WTC11 (cell line): Measurements from ENCODE around the gene CTXN1. TPM values are rescaled to one million over a fixed set of nuclear protein-coding genes. Genes with fewer than 3 reads are reported as not detected.

Source experiments
- ATAC-seq: fragments of 200-7000 bp; cut with Tn5 transposase; 2 replicates; pipeline ENCODE4 v1.10.0; 2021; ENCODE audit warnings: mild to moderate bottlenecking, moderate library complexity
- CTCF ChIA-PET: fragments of 300-600 bp; sonication (Branson Sonifier 250); formaldehyde crosslinking; loops from one replicate; lab custom pipeline; 2021; ENCODE audit warnings: antibody characterized with exemption; lab: Charles Lee
- POLR2A ChIA-PET: fragments of 350-600 bp; sonication (Branson Sonifier 250); formaldehyde crosslinking; loops from one replicate; lab custom pipeline; 2021; ENCODE audit warnings: antibody characterized with exemption; lab: Charles Lee
- DNase-seq: peaks from one replicate; pipeline ENCODE4 v3.0.0; 2021; ENCODE audit warnings: low spot score
- H3K27ac Mint-ChIP-seq: 2 replicates; pipeline ENCODE4 v1.8.0; 2021; ENCODE audit warnings: mixed read lengths
- H3K27me3 Mint-ChIP-seq: 2 replicates; pipeline ENCODE4 v1.8.0; 2021; ENCODE audit warnings: low read depth, mild to moderate bottlenecking, moderate library complexity, mixed read lengths
- H3K36me3 Mint-ChIP-seq: 2 replicates; pipeline ENCODE4 v1.8.0; 2021; ENCODE audit warnings: mixed read lengths
- H3K4me1 Mint-ChIP-seq: 2 replicates; pipeline ENCODE4 v1.8.0; 2022; ENCODE audit warnings: mixed read lengths
- H3K4me3 Mint-ChIP-seq: 2 replicates; pipeline ENCODE4 v1.8.0; 2021; ENCODE audit warnings: mild to moderate bottlenecking, moderate library complexity, mixed read lengths
- H3K9me3 Mint-ChIP-seq: 2 replicates; pipeline ENCODE4 v1.8.0; 2021; ENCODE audit warnings: mixed read lengths
- AFF4 ChIP-seq: sonication (generic); formaldehyde crosslinking; IDR thresholded peaks from 2 replicates; pipeline ENCODE4 v1.8.1; 2023; ENCODE audit warnings: mild to moderate bottlenecking, missing genetic modification reagents, borderline replicate concordance
- ATF1 ChIP-seq: sonication (generic); formaldehyde crosslinking; IDR thresholded peaks from 2 replicates; pipeline ENCODE4 v1.8.1; 2023; ENCODE audit warnings: mild to moderate bottlenecking, moderate library complexity, missing genetic modification reagents
- E2F5 ChIP-seq: sonication (generic); formaldehyde crosslinking; IDR thresholded peaks from 2 replicates; pipeline ENCODE4 v1.8.1; 2022; ENCODE audit warnings: mild to moderate bottlenecking, moderate library complexity, missing genetic modification reagents
- ETV6 ChIP-seq: sonication (generic); formaldehyde crosslinking; IDR thresholded peaks from 2 replicates; pipeline ENCODE4 v1.8.1; 2022; ENCODE audit warnings: mild to moderate bottlenecking, missing genetic modification reagents
- FOXJ3 ChIP-seq: sonication (generic); formaldehyde crosslinking; IDR thresholded peaks from 2 replicates; pipeline ENCODE4 v1.9.0; 2021; ENCODE audit warnings: missing genetic modification reagents, mild to moderate bottlenecking, borderline replicate concordance
- FOXK1 ChIP-seq: sonication (generic); formaldehyde crosslinking; IDR thresholded peaks from 2 replicates; pipeline ENCODE4 v1.8.0; 2022; ENCODE audit warnings: mild to moderate bottlenecking, moderate library complexity, missing genetic modification reagents
- KAT7 ChIP-seq: sonication (generic); formaldehyde crosslinking; IDR thresholded peaks from 2 replicates; pipeline ENCODE4 v1.8.1; 2023; ENCODE audit warnings: missing genetic modification reagents, mild to moderate bottlenecking, borderline replicate concordance
- MYBL2 ChIP-seq: sonication (generic); formaldehyde crosslinking; IDR thresholded peaks from 2 replicates; pipeline ENCODE4 v1.8.1; 2023; ENCODE audit warnings: mild to moderate bottlenecking, moderate library complexity, missing genetic modification reagents
- NR1H2 ChIP-seq: sonication (generic); formaldehyde crosslinking; IDR thresholded peaks from 2 replicates; pipeline ENCODE4 v1.9.0; 2021; ENCODE audit warnings: mild to moderate bottlenecking, moderate library complexity, missing genetic modification reagents
- RELA ChIP-seq: sonication (generic); formaldehyde crosslinking; IDR thresholded peaks from 2 replicates; pipeline ENCODE4 v1.8.1; 2022; ENCODE audit warnings: missing genetic modification reagents, mild to moderate bottlenecking, borderline replicate concordance
- RORB ChIP-seq: fragments of 250-450 bp; sonication (Bioruptor Pico); IDR thresholded peaks from 2 replicates; pipeline ENCODE4 v1.9.0; 2021; ENCODE audit warnings: mild to moderate bottlenecking
- SMAD4 ChIP-seq: sonication (generic); formaldehyde crosslinking; IDR thresholded peaks from 2 replicates; pipeline ENCODE4 v1.8.0; 2022; ENCODE audit warnings: mild to moderate bottlenecking, missing genetic modification reagents
- SP1 ChIP-seq: sonication (generic); formaldehyde crosslinking; conservative IDR thresholded peaks from 2 replicates; pipeline ENCODE4 v1.8.1; 2022; ENCODE audit warnings: missing genetic modification reagents
- TP53 ChIP-seq: sonication (generic); formaldehyde crosslinking; IDR thresholded peaks from 2 replicates; pipeline ENCODE4 v1.8.1; 2023; ENCODE audit warnings: mild to moderate bottlenecking, missing genetic modification reagents
- ZBTB21 ChIP-seq: sonication (generic); formaldehyde crosslinking; IDR thresholded peaks from 2 replicates; pipeline ENCODE4 v1.8.1; 2023; ENCODE audit warnings: mild to moderate bottlenecking, missing genetic modification reagents, borderline replicate concordance
- ZNF219 ChIP-seq: sonication (generic); formaldehyde crosslinking; IDR thresholded peaks from 2 replicates; pipeline ENCODE4 v1.8.0; 2023; ENCODE audit warnings: missing genetic modification reagents, mild to moderate bottlenecking, borderline replicate concordance
- total RNA-seq: library from RNA; stranded (reverse); gene quantifications from 3 replicates; pipeline ENCODE4 v1.2.3, GENCODE V29; 2021
- TF ChIP-seq, protein P1 (sequence below): fragments of 250-450 bp; sonication (Bioruptor Pico); IDR thresholded peaks from 2 replicates; pipeline ENCODE4 v1.9.0; 2021; ENCODE audit warnings: moderate library complexity, mild to moderate bottlenecking, inconsistent platforms, borderline replicate concordance
- TF ChIP-seq, protein P2 (sequence below): sonication (generic); formaldehyde crosslinking; IDR thresholded peaks from 2 replicates; pipeline ENCODE4 v1.8.0; 2022; ENCODE audit warnings: mild to moderate bottlenecking, missing genetic modification reagents
- TF ChIP-seq, protein P3 (sequence below): sonication (generic); formaldehyde crosslinking; IDR thresholded peaks from 2 replicates; pipeline ENCODE4 v1.8.1; 2022; ENCODE audit warnings: missing genetic modification reagents, borderline replicate concordance
- TF ChIP-seq, protein P4 (sequence below): sonication (generic); formaldehyde crosslinking; IDR thresholded peaks from 2 replicates; pipeline ENCODE4 v1.8.0; 2023; ENCODE audit warnings: missing genetic modification reagents
- TF ChIP-seq, protein P5 (sequence below): sonication (generic); formaldehyde crosslinking; IDR thresholded peaks from 2 replicates; pipeline ENCODE4 v1.8.1; 2023; ENCODE audit warnings: mild to moderate bottlenecking, moderate library complexity, missing genetic modification reagents
- TF ChIP-seq, protein P6 (sequence below): sonication (generic); formaldehyde crosslinking; IDR thresholded peaks from 2 replicates; pipeline ENCODE4 v1.8.1; 2023; ENCODE audit warnings: mild to moderate bottlenecking, missing genetic modification reagents, moderate library complexity

CTXN1 gene
- total RNA-seq, 1 experiment from 2014 or later: 48.2 TPM

GRCh38 chr19:7883796-7884570 is 42.0 kb downstream of the CTXN1 start:
- Mint-ChIP-seq H3K4me3 (no peak overlapping the region), H3K9me3 (peaks cover 6% of the 10 kb centered on the region), H3K4me1 (peaks cover 3% of the 10 kb centered on the region), H3K27ac (no peak overlapping the region), H3K36me3 (no peaks in the 10 kb centered on the region), H3K27me3 (peaks cover 38% of the 10 kb centered on the region)
- TF ChIP-seq TP53 (no peak), ZNF219 (CRISPR knock-in tag) (no peak)
- TF ChIP-seq, protein P1, sequence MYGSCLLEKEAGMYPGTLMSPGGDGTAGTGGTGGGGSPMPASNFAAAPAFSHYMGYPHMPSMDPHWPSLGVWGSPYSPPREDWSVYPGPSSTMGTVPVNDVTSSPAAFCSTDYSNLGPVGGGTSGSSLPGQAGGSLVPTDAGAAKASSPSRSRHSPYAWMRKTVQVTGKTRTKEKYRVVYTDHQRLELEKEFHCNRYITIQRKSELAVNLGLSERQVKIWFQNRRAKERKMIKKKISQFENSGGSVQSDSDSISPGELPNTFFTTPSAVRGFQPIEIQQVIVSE (CRISPR knock-in tag): no peak
- TF ChIP-seq, protein P2, sequence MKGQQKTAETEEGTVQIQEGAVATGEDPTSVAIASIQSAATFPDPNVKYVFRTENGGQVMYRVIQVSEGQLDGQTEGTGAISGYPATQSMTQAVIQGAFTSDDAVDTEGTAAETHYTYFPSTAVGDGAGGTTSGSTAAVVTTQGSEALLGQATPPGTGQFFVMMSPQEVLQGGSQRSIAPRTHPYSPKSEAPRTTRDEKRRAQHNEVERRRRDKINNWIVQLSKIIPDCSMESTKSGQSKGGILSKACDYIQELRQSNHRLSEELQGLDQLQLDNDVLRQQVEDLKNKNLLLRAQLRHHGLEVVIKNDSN (CRISPR knock-in tag): no peak
- TF ChIP-seq, protein P3, sequence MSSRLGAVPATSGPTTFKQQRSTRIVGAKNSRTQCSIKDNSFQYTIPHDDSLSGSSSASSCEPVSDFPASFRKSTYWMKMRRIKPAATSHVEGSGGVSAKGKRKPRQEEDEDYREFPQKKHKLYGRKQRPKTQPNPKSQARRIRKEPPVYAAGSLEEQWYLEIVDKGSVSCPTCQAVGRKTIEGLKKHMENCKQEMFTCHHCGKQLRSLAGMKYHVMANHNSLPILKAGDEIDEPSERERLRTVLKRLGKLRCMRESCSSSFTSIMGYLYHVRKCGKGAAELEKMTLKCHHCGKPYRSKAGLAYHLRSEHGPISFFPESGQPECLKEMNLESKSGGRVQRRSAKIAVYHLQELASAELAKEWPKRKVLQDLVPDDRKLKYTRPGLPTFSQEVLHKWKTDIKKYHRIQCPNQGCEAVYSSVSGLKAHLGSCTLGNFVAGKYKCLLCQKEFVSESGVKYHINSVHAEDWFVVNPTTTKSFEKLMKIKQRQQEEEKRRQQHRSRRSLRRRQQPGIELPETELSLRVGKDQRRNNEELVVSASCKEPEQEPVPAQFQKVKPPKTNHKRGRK (CRISPR knock-in tag): 0 out of 2 replicates have a peak, but pooled peaks have one; percentile 56
- DNase-seq (no peak), ATAC-seq (no peak)
- ChIA-PET CTCF (interaction anchor here (0.6 to 3.9 kb wide), 5 partner anchors 9 to 137 kb away, joined by 3 to 21 read pairs (median 3); partner anchors contain the start of genes MAP2K7 and PRR36), POLR2A (interaction anchor here (0.6 to 1.6 kb wide), 2 partner anchors 20 to 425 kb away, joined by 4 read pairs; partner anchors contain the start of gene MAP2K7)

DNA sequence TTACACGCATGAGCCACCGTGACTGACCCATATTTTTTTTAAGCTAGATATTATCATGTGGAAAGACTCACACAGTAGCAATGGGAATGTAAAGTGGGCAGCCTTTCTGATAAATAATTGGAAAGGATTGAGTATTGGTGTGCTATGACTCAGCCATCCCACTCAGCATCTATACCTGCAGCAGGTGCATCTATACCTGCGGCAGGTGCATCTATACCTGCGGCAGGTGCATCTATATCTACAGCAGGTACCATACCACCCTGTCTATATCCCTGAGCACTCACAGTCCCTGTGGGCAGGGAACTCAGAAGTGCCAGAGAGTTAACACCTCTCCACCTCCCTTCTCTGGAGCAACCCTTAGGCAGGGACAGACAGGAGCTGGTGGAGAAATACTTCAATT is 42.8 kb downstream of the CTXN1 start:
- DNase-seq (no peak), ATAC-seq (no peak)
- peaks cover 6% of the 10 kb centered on the region for H3K9me3 Mint-ChIP-seq
- H3K27ac Mint-ChIP-seq: no peak overlapping the region
- ChIA-PET POLR2A (interaction anchor here (1.6 kb wide), 1 partner anchor 20 kb away, joined by 4 read pairs; the partner anchor contains the start of gene MAP2K7), CTCF (interaction anchor here (0.6 to 3.9 kb wide), 8 partner anchors 9 to 137 kb away, joined by 3 to 21 read pairs (median 3); partner anchors contain the start of genes MAP2K7 and PRR36)
- peaks cover 3% of the 10 kb centered on the region for H3K4me1 Mint-ChIP-seq
- no peaks in the 10 kb centered on the region for H3K36me3 Mint-ChIP-seq
- peaks cover 31% of the 10 kb centered on the region for H3K27me3 Mint-ChIP-seq
- H3K4me3 Mint-ChIP-seq: no peak overlapping the region
- TF ChIP-seq SP1 (CRISPR knock-in tag) (no peak), FOXK1 (no peak), SMAD4 (no peak), KAT7 (no peak), ZBTB21 (CRISPR knock-in tag) (no peak), ETV6 (CRISPR knock-in tag) (no peak), AFF4 (CRISPR knock-in tag) (no peak), E2F5 (no peak), NR1H2 (no peak), ATF1 (no peak), RELA (CRISPR knock-in tag) (no peak), RORB (no peak), MYBL2 (CRISPR knock-in tag) (no peak), FOXJ3 (CRISPR knock-in tag) (no peak)
- TF ChIP-seq, protein P4, sequence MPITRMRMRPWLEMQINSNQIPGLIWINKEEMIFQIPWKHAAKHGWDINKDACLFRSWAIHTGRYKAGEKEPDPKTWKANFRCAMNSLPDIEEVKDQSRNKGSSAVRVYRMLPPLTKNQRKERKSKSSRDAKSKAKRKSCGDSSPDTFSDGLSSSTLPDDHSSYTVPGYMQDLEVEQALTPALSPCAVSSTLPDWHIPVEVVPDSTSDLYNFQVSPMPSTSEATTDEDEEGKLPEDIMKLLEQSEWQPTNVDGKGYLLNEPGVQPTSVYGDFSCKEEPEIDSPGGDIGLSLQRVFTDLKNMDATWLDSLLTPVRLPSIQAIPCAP (CRISPR knock-in tag): no peak
- TF ChIP-seq, protein P5, sequence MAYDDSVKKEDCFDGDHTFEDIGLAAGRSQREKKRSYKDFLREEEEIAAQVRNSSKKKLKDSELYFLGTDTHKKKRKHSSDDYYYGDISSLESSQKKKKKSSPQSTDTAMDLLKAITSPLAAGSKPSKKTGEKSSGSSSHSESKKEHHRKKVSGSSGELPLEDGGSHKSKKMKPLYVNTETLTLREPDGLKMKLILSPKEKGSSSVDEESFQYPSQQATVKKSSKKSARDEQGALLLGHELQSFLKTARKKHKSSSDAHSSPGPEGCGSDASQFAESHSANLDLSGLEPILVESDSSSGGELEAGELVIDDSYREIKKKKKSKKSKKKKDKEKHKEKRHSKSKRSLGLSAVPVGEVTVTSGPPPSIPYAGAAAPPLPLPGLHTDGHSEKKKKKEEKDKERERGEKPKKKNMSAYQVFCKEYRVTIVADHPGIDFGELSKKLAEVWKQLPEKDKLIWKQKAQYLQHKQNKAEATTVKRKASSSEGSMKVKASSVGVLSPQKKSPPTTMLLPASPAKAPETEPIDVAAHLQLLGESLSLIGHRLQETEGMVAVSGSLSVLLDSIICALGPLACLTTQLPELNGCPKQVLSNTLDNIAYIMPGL (CRISPR knock-in tag): no peak
- TF ChIP-seq, protein P6, sequence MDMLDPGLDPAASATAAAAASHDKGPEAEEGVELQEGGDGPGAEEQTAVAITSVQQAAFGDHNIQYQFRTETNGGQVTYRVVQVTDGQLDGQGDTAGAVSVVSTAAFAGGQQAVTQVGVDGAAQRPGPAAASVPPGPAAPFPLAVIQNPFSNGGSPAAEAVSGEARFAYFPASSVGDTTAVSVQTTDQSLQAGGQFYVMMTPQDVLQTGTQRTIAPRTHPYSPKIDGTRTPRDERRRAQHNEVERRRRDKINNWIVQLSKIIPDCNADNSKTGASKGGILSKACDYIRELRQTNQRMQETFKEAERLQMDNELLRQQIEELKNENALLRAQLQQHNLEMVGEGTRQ (CRISPR knock-in tag): no peak
